NCI-H2029 (cell line): ENCODE measurements around the gene CNOT4.

ENCODE experiments used
- DNase-seq: peaks from one replicate; lab custom pipeline; 2025; lab: John Stamatoyannopoulos, UW

Gene CNOT4

DNA sequence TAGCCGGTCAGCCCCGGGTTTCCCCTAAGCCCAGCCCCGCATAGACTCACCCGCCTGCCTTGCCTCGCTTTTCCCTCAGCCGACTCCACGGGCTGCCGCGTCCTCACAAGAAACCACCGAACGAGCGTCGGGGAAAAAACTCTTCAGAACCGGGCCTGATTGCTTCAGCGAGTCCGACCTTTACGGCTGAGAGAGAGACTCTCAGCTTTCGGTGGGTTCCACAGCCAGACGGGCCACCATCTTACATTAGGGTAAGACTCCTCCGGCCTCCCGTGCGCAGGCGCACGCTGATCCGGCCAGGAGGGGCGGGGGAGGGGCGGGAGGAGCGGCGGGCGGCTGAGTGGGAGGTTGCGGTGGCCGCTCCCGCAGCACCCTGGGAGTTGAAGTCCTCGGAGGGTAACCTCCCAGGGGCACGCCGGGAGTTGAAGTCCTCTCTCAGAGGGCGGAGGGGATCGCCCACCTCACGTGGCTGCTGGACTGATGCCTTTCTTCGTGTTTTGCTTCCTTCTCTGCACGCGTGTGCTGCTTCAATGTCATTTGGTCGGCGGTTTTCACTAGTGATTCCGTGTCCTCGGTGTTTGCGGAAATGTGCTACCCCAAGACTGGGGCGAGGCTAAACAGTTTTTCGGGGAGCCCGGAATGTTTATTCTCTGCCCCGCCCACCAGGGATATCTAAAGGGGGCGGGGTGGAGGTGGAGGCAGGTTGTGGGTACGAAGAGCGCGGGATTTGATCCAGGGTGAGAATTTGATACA lies at the start of gene CNOT4:
Gene CNOT4 (minus strand): TSS at position 264 of the 753 bp plus-strand sequence. CDS start 71,771 bp downstream, outside the sequence.
- peak; percentile 96 for DNase-seq

GRCh38 chr7:135558881-135559280 lies 49.0 kb upstream of the CNOT4 start:
- DNase-seq, result no peak

- DNase-seq, result peak; percentile 54
Observed at GRCh38 chr7:135558337-135558767, 48.5 kb upstream of the CNOT4 start.

DNA sequence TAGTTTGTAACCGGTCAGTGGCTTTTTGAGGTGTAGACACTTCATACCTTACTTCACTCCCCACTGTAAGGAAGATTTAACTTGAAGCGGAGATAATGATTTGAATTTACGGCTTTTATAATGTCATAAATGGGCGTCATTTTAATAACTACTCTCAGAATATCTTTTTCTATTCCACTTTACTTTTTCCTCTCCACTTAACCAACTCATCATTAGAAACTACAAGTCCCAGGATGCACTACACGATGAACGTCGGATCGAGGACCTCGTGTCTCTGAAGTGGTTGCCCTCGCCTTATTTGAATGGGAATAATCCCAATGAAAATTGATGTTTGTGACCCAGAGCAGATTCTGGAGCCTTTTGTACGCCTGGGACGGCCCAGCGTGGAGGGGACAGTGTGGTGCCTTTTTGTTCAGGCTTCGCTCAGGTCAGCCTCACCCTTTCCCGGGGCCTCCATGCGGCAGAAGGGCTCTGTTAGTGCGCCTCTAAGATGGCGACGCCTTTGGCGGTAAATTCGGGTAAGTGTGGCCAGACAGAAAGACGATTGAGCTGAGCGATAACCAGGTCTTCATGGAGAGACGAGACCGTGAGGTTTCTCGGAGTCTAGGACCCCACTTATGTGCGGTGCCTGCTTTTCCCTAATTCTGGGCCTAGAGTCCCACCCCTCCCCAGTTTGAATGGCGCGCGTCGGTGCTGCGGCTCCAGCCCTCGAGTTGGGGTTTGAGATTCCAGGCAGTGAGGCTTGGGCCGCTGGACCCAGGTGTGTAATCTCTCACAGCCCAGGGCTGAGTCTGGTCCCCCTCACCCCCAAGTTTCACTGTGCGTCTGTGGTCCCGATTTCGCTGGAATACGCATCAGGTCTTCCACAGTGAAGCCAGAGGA lies 47.8 kb upstream of the CNOT4 start, which contains the start of gene NUP205:
Gene NUP205 (plus strand): TSS at position 463 of the 882 bp plus-strand sequence. CDS start 28 bp downstream, at position 491.
- DNase-seq, result peak; percentile 82

- no peak for DNase-seq
Observed at GRCh38 chr7:135553346-135553745, 43.4 kb upstream of the CNOT4 start.

GRCh38 chr7:135552148-135552547 lies 42.2 kb upstream of the CNOT4 start:
- DNase-seq, result no peak

DNA sequence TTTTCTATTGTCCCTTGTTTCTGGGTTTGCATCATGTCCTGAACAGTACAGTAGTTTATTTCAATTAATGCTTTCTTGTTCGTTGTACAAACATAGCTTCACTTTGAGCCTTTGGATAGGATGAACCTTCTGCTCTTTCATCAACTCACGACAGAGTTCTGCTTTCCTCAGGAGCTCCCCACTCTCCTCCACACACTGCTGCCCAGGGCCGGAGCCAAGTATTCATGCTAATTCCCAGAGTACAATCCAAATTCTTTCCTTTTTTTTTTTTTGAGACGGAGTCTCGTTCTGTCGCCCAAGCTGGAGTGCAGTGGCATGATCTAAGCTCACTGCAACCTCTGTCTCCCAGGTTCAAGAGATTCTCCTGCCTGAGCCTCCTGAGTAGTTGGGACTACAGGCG lies 40.3 kb upstream of the CNOT4 start:
- DNase-seq, result no peak

- DNase-seq, result no peak
Observed at GRCh38 chr7:135541029-135541428, 31.1 kb upstream of the CNOT4 start.

DNA sequence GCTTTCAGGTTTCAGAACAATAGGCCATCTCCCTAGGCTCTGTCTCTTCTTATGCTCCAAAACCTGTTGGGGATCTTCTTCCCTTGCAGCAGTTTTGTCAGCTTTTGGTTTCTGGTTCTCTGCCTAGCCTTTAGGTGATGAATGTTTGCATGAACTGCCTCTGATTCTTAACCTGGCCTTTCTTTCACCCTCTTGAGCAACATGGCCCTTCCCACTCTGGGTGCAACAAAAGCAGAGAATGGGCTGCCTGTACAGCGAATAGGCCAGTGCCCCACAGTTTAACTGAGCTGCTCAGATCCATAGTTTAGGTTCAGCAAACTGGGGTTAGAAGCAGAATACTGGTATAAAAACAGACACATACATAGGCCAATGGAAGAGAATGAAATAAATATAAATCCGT lies 29.7 kb upstream of the CNOT4 start:
- DNase-seq, result no peak

- no peak for DNase-seq
Observed at GRCh38 chr7:135538376-135538775, 28.5 kb upstream of the CNOT4 start.

- no peak for DNase-seq
Observed at GRCh38 chr7:135537905-135538304, 28.0 kb upstream of the CNOT4 start.

GRCh38 chr7:135537453-135537852 lies 27.6 kb upstream of the CNOT4 start:
- DNase-seq, result no peak

GRCh38 chr7:135536150-135536549 lies 26.2 kb upstream of the CNOT4 start:
- no peak for DNase-seq

DNA sequence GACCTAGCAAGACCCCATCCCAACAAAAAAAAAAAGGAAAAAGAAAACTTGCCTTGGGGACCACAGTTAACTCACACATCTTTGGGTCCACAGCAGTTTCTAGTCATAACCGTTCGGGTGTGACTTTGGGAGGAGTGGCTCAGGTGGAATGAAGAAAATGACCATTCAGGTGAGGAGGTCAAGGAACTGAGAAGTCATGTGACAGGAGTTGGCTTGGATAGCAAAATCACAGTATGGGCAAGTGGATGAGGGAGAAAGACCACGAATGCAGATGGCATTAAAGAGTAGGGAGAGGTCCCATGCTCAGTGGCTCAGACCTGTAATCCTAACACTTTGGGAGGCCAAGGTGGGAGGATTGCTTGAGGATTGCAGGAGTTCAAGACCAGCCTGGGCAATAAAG lies 17.1 kb upstream of the CNOT4 start:
- no peak for DNase-seq

GRCh38 chr7:135525426-135525825 lies 15.5 kb upstream of the CNOT4 start:
- DNase-seq, result no peak

- DNase-seq, result no peak
Observed at GRCh38 chr7:135523146-135523545, 13.2 kb upstream of the CNOT4 start.

DNA sequence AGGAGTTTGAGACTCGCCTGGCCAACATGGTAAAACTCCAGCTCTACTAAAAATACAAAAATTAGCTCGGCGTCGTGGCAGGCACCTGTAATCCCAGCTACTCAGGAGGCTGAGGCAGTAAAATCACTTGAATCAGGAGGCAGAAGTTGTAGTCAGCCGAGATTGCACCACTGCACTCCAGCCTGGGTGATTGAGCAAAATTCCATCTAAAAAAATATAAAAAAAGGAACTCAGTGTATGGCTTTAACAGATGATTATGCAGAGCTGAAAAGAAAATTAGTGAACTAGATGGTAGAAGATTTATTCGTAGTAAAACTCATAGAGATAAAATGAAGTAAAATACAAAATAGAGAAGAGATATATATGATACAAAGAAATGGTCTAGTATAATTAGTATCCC lies 12.6 kb upstream of the CNOT4 start:
- DNase-seq, result no peak

DNA sequence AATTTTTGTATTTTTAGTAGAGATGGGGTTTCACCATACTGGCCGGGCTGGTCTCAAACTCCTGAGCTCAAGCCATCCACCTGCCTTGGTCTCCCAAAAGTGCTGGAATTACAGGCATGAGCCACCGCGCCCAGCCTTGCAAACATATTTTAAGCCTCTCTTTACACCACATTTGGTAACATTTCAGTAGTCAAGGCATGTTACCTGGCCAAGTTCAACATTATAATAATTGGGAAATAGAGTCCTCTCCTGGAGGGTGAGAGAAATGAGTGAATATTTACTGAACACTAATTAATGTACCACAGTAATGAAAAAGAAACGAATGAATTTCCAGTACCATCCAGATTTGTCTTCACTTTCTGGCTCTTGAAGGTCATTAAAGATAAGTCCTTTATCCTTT lies 10.0 kb upstream of the CNOT4 start:
- DNase-seq, result no peak

- no peak for DNase-seq
Observed at GRCh38 chr7:135519233-135519688, 9.4 kb upstream of the CNOT4 start.

- no peak for DNase-seq
Observed at GRCh38 chr7:135518748-135519147, 8.8 kb upstream of the CNOT4 start.

DNA sequence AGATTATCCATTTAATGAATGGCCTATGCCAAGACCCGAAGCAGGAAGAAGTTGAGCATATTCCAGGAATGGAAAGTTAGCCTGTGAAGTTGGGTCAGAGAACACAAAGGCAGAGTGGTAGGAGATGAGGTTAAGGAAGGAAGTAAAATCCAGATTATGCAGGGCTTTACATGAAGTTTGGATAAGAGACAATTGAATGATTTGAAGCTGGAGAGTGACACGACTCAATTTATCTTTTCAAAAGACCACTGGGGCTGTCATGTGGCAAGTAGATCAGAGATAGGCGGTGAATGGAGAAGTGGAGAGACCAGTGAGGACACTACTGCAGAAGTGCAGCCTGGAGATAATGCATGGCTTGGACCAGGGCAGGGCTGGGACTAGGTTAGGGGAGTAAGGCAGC lies 7.2 kb upstream of the CNOT4 start:
- DNase-seq, result no peak

GRCh38 chr7:135514856-135515255 lies 5.0 kb upstream of the CNOT4 start:
- DNase-seq, result peak; percentile 41
